RWPE2 (cell line): Measurements from ENCODE around the gene DOK6.
A peak's percentile ranks its signal among the peaks of the same experiment; 100 is the strongest.

Experiments
- ATAC-seq: fragments of 200-7000 bp; cut with Tn5 transposase; 3 replicates; pipeline ENCODE4 v1.9.1; 2021; ENCODE audit warnings: low read depth
- DNase-seq: peaks from one replicate; pipeline ENCODE4 v3.0.0-alpha.2; 2020; ENCODE audit warnings: low spot score
- H3K27ac ChIP-seq: fragments of 450-650 bp; 2 replicates; pipeline ENCODE4 v1.5.1; 2017; ENCODE audit warnings: mild to moderate bottlenecking; ENCODE audit not compliant: poor library complexity, severe bottlenecking
- H3K27me3 ChIP-seq: fragments of 250-450 bp; sonication (Bioruptor Pico); 2 replicates; pipeline ENCODE4 v1.5.1; 2021; ENCODE audit warnings: mild to moderate bottlenecking, moderate library complexity; ENCODE audit not compliant: insufficient read depth, poor library complexity, severe bottlenecking
- H3K36me3 ChIP-seq: fragments of 250-450 bp; sonication (Bioruptor Pico); 2 replicates; pipeline ENCODE4 v1.5.1; 2020; ENCODE audit warnings: low read depth, mild to moderate bottlenecking, moderate library complexity
- H3K4me1 ChIP-seq: fragments of 250-450 bp; sonication (Bioruptor Pico); 2 replicates; pipeline ENCODE4 v1.5.1; 2021; ENCODE audit warnings: mild to moderate bottlenecking, moderate library complexity; ENCODE audit not compliant: insufficient read depth, poor library complexity, severe bottlenecking
- H3K4me3 ChIP-seq: fragments of 250-450 bp; sonication (Bioruptor Pico); 2 replicates; pipeline ENCODE4 v1.5.1; 2021; ENCODE audit warnings: mild to moderate bottlenecking, moderate library complexity; ENCODE audit not compliant: severe bottlenecking
- H3K9me3 ChIP-seq: fragments of 250-450 bp; sonication (Bioruptor Pico); 2 replicates; pipeline ENCODE4 v1.5.1; 2021; ENCODE audit warnings: mild to moderate bottlenecking, moderate library complexity; ENCODE audit not compliant: severe bottlenecking
- CTCF ChIP-seq: fragments of 450-650 bp; IDR thresholded peaks from one replicate; pipeline ENCODE4 v1.5.1; 2017; ENCODE audit warnings: mild to moderate bottlenecking, moderate library complexity; ENCODE audit not compliant: poor library complexity, severe bottlenecking

The DOK6 gene

GRCh38 chr18:69635482-69635881 is 234.8 kb downstream of the DOK6 start:
- Histone ChIP-seq H3K4me1 (no peaks in the 10 kb centered on the region), H3K4me3 (no peak overlapping the region), H3K27me3 (peaks cover 4% of the 10 kb centered on the region), H3K27ac (no peak overlapping the region), H3K9me3 (no peaks in the 10 kb centered on the region), H3K36me3 (no peaks in the 10 kb centered on the region)
- TF ChIP-seq CTCF, result no peak
- DNase-seq, result no peak
- no peak for ATAC-seq

GRCh38 chr18:69636529-69637301 is 236.0 kb downstream of the DOK6 start:
- peaks cover 4% of the 10 kb centered on the region for H3K27me3 ChIP-seq
- H3K4me1 ChIP-seq, result no peaks in the 10 kb centered on the region
- peak; percentile 35; the same call in 1 of the 3 replicates for ATAC-seq
- no peak overlapping the region for H3K4me3 ChIP-seq
- no peak for DNase-seq
- no peaks in the 10 kb centered on the region for H3K9me3 ChIP-seq
- H3K27ac ChIP-seq, result no peak overlapping the region
- H3K36me3 ChIP-seq, result no peaks in the 10 kb centered on the region
- no peak for TF ChIP-seq CTCF

GRCh38 chr18:69638056-69638455 is 237.4 kb downstream of the DOK6 start:
- ATAC-seq (no peak), DNase-seq (no peak)
- no peak overlapping the region for H3K4me3 ChIP-seq

GRCh38 chr18:69647702-69648101 is 247.0 kb downstream of the DOK6 start:
- no peak for DNase-seq
- Histone ChIP-seq H3K36me3 (no peaks in the 10 kb centered on the region), H3K27me3 (peaks cover 23% of the 10 kb centered on the region), H3K9me3 (no peaks in the 10 kb centered on the region), H3K27ac (no peak overlapping the region), H3K4me3 (no peak overlapping the region), H3K4me1 (no peaks in the 10 kb centered on the region)
- ATAC-seq, result no peak
- no peak for TF ChIP-seq CTCF

More at GRCh38 chr18:69638056-69638455, 237.4 kb downstream of the DOK6 start:
- Histone ChIP-seq H3K9me3 (no peaks in the 10 kb centered on the region), H3K27ac (no peak overlapping the region), H3K4me1 (no peaks in the 10 kb centered on the region), H3K27me3 (peaks cover 2% of the 10 kb centered on the region), H3K36me3 (no peaks in the 10 kb centered on the region)
- TF ChIP-seq CTCF, result no peak

- Histone ChIP-seq H3K9me3 (no peaks in the 10 kb centered on the region), H3K4me3 (no peak overlapping the region), H3K27me3 (peaks cover 23% of the 10 kb centered on the region), H3K4me1 (no peaks in the 10 kb centered on the region), H3K36me3 (no peaks in the 10 kb centered on the region), H3K27ac (no peak overlapping the region)
- TF ChIP-seq CTCF, result no peak
- ATAC-seq, result no peak
- DNase-seq, result no peak
Measured at GRCh38 chr18:69648486-69648885, 247.8 kb downstream of the DOK6 start.
